Measurements from ENCODE around the gene RNF138. TPM values are rescaled to one million over a fixed set of nuclear protein-coding genes. Genes with fewer than 3 reads are reported as not detected.

RNF138 gene
- total RNA-seq, 4 donors from 2014 or later = 11.1 to 21.7 (median 15.4) TPM

DNA sequence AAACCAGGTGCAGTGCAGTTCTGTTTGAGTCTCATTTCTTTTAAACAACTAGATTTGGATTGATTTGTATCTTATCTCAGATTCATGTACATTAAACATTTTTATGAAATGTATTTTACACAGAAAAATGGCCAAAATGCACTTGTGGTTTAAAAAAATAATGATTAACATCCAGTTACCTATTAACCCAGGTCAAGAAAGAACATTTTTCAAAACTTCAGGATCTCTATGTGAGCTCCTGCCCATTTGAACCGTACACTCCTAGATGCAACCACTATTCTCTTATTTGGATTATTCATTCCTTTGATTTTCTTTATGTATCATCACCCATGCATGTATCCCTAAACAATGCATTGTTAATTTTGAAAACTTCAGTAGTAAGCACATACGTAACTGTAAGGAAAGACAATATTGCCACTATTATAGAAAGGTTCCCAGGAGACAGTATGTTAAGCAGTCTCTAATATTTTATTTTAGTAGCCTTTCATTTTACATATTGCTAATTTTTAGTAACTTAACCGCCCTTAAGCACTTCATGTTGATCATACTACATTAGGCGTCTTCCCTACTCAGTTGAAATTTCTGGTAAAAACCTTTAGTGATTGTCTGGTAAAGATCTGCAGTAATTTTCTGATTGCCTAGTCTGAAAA, 22.7 kb downstream of the RNF138 start:
- Histone ChIP-seq H3K27me3 (no peaks in the 10 kb centered on the region), H3K4me1 (no peaks in the 10 kb centered on the region), H3K27ac (no peak overlapping the region), H3K9me3 (no peaks in the 10 kb centered on the region), H3K4me3 (no peak overlapping the region), H3K36me3 (peaks cover 0 to 52% (median 0%) of the 10 kb centered on the region in 3 donors)
- DNase-seq = no peak
- TF ChIP-seq POLR2A (IDR thresholded peaks at IDR 0.05) = no peak
- TF ChIP-seq, protein P1, sequence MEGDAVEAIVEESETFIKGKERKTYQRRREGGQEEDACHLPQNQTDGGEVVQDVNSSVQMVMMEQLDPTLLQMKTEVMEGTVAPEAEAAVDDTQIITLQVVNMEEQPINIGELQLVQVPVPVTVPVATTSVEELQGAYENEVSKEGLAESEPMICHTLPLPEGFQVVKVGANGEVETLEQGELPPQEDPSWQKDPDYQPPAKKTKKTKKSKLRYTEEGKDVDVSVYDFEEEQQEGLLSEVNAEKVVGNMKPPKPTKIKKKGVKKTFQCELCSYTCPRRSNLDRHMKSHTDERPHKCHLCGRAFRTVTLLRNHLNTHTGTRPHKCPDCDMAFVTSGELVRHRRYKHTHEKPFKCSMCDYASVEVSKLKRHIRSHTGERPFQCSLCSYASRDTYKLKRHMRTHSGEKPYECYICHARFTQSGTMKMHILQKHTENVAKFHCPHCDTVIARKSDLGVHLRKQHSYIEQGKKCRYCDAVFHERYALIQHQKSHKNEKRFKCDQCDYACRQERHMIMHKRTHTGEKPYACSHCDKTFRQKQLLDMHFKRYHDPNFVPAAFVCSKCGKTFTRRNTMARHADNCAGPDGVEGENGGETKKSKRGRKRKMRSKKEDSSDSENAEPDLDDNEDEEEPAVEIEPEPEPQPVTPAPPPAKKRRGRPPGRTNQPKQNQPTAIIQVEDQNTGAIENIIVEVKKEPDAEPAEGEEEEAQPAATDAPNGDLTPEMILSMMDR (IDR thresholded peaks at IDR 0.05) = no peak

DNA sequence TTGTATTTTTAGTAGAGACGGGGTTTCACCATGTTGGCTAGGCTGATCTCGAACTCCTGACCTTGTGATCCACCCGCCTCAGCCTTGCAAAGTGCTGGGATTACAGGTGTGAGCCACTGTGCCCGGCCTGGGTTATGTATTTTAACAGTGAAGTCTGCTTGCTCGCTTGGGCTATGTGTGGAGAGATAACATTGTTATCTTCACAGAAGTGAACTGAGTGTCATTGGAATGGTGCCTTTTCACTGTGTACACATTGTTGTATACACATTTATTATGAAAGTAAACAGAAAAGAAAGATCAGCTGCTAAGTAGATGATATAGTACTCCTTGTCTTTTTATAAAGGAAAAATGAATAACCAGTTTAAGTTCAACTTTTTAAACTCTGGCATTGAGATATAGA, 30.4 kb downstream of the RNF138 start:
- Histone ChIP-seq H3K4me1 (no peaks in the 10 kb centered on the region), H3K27ac (no peak overlapping the region), H3K27me3 (no peaks in the 10 kb centered on the region), H3K36me3 (peaks cover 0 to 64% (median 0%) of the 10 kb centered on the region in 3 donors), H3K9me3 (no peaks in the 10 kb centered on the region), H3K4me3 (no peak overlapping the region)
- TF ChIP-seq POLR2A (IDR thresholded peaks at IDR 0.05) = no peak
- TF ChIP-seq, protein P1 (IDR thresholded peaks at IDR 0.05) = no peak
- DNase-seq = no peak

DNA sequence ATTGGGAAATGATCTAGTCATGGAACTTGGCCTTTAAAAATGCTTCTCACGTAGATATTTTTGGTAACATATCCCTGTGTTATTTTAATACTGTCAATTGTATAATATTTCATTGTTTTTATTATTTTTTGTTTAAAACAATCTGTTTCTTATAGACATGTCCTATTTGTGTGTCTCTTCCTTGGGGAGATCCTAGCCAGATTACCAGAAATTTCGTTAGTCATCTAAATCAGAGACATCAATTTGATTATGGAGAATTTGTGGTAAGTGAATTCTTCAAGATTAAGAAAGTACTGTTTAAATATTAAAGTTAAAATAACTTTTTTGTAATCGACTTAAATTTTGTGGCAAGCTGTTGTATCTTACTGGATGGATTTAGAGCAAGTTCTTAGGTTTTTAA, 34.9 kb downstream of the RNF138 start:
- DNase-seq = no peak
- no peak for TF ChIP-seq POLR2A (IDR thresholded peaks at IDR 0.05)
- TF ChIP-seq, protein P1 (IDR thresholded peaks at IDR 0.05) = no peak
- Histone ChIP-seq H3K4me1 (no peaks in the 10 kb centered on the region), H3K9me3 (no peaks in the 10 kb centered on the region), H3K27ac (no peak overlapping the region), H3K36me3 (peaks cover 0 to 70% (median 0%) of the 10 kb centered on the region in 3 donors), H3K4me3 (no peak overlapping the region), H3K27me3 (no peaks in the 10 kb centered on the region)

DNA sequence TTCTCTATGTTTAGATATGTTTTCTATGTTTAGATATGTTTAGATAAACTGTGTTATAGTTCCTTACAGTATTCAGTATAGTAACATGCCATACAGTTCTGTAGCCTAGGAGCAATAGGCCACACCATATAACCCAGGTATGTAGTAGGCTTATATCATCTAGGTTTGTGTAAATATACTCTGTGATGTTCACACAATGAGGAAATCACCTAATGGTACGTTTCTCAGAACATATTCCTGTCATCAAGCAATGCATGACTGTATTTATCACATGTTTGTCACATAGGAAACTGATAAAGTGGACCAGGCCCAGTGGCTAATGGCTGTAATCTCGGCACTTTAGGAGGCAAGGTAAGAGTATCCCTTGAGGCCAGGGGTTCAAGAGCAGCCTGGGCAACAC, 44.0 kb downstream of the RNF138 start:
- Histone ChIP-seq H3K4me3 (no peak overlapping the region), H3K36me3 (no peaks in the 10 kb centered on the region), H3K9me3 (no peaks in the 10 kb centered on the region), H3K4me1 (no peaks in the 10 kb centered on the region), H3K27me3 (no peaks in the 10 kb centered on the region), H3K27ac (no peak overlapping the region)
- TF ChIP-seq, protein P1 (IDR thresholded peaks at IDR 0.05) = no peak
- TF ChIP-seq POLR2A (IDR thresholded peaks at IDR 0.05) = no peak
- no peak for DNase-seq

DNA sequence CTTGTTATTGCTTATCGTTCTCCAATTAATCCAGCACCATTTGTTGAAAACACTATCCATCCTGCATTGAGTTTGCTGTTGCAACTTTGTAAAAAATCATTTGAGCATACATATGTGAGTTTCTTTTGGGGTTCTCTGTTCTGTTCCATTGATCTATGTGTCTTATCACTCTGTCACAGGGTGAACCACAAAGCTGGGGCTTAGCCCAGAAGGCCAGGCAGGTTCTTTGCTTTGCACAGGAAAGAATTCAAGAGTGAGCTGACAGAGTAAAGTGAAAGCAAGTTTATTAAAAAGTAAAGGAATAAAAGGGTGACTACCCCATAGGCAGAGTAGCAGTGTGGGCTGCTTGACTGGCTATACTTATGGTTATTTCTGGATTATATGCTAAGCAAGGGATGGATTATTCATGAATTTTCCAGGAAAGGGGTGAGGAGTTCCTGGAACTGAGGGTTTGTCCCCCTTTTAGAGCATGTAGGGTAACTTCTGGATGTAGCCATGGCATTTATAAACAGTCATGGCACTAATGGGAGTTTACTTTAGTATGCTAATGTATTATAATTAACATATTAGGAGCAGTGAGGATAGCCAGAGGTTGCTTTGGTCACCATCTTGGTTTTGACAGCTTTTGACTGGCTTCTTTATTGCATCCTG, 46.8 kb downstream of the RNF138 start:
- Histone ChIP-seq H3K4me1 (no peaks in the 10 kb centered on the region), H3K4me3 (no peak overlapping the region), H3K36me3 (no peaks in the 10 kb centered on the region), H3K27me3 (no peaks in the 10 kb centered on the region), H3K27ac (no peak overlapping the region), H3K9me3 (no peaks in the 10 kb centered on the region)
- TF ChIP-seq, protein P1 (IDR thresholded peaks at IDR 0.05) = no peak
- DNase-seq = no peak
